AG08395 (cell line): ENCODE measurements around the gene KRI1.
A peak's percentile ranks its signal among the peaks of the same experiment; 100 is the strongest.

Source experiments
- DNase-seq: peaks from one replicate; pipeline ENCODE4 v3.0.0; 2012; ENCODE audit warnings: mixed read lengths, low spot score

The KRI1 gene

DNA sequence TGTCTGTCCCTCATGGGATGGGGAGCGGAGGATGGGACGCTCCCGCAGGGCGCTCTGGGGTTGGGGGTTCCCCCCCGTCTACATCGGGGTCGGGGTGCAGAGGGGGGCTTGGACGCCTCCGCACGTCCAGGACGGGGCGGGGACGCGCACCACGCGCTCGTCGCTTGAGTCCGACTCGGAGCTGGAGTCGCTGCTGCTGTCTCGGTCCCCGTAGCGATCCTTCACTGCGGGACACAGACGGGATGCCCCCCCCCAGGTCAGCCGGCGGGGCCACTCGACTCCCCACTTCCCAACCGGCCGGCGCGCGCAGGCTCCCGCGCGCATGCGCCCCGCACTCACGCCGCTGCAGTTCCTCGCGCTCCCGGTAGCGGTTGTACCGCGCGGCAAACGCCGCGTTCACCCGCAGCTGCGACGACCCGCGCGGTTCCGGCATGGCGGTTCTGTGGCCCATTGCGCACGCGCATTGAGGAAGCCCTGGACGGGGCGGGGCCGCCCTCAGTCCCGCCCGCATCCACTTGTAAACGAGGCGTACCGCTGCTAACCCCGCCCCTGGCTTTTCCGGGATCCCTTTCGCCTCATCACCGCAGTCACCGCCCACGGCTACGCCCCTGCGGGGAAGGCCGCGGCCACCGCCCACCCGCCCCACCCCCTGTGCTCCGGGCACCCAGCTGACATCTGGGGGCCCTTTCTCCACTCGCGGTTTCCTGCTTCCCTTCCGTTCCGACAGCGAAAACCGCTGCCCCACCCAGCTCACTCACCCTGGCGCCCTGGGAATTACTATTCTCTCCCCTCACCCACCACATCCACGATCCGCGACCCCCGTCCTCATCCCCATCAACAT is at the start of gene KRI1:
Gene KRI1, minus strand, starts transcription at position 444 of the 841 bp plus-strand sequence. Its CDS starts 11 bp downstream, at position 433.
- DNase-seq = peak; percentile 100

DNA sequence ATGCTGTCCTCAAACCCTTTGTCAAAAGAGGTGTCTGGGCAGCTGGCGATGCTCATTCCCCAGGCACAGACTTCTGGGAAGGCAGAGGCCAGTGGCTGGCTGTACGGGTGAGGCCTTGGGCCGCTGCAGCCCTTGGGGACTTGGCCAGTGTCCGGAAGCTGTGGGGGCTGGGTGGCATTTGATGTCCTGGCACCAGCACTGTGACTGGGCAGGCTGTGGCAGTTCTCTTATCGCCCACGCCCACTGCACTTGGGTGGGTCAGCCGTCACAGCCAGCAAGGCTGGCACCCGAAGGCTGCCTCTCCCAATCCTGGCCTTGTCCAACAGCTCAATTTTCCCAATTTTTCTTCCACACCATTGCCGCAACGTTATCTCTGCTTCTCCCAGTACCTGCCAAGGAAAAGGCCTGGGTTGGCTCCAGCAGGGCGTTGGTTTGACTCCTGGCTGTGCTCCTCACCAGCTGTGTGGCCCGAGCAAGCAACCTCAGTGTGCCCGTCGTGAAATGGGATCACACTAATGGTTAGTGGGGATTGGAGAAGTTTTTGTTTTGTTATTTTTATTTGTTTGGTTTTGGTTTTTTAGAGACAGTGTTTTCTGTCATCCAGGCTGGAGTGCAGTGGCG is 46.8 kb upstream of the KRI1 start:
- DNase-seq = no peak

GRCh38 chr19:10611907-10612306 is 46.1 kb upstream of the KRI1 start:
- peak; percentile 19 for DNase-seq

DNA sequence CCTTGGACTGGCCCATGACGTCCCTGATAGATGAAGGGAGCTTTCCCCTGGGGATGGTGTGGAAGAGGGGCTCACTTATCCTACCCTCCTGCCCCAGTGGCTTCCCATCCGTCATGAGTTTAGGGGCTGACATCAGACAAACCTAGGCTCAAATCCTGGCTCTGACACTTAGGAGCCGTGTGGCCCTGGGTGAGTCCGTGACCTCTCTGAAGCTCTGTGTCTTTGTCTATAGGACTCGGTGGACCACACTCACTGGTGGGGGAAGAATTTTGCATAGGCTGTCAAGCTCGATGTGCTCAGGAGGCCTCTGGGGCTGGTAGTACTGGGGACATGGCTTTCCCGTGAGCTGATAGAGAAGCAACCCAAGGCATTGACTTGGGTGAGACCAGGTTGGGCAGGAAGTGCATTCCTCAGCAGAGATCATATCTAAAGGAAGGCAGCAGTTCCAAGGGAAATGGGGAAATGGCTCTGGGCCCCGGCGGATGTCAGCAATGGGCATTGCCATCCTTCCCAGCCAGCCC is 38.7 kb upstream of the KRI1 start:
- DNase-seq = no peak

- no peak for DNase-seq
Observed at GRCh38 chr19:10603873-10604459, 38.2 kb upstream of the KRI1 start.

- DNase-seq = no peak
Observed at GRCh38 chr19:10603084-10603872, 37.5 kb upstream of the KRI1 start.

DNA sequence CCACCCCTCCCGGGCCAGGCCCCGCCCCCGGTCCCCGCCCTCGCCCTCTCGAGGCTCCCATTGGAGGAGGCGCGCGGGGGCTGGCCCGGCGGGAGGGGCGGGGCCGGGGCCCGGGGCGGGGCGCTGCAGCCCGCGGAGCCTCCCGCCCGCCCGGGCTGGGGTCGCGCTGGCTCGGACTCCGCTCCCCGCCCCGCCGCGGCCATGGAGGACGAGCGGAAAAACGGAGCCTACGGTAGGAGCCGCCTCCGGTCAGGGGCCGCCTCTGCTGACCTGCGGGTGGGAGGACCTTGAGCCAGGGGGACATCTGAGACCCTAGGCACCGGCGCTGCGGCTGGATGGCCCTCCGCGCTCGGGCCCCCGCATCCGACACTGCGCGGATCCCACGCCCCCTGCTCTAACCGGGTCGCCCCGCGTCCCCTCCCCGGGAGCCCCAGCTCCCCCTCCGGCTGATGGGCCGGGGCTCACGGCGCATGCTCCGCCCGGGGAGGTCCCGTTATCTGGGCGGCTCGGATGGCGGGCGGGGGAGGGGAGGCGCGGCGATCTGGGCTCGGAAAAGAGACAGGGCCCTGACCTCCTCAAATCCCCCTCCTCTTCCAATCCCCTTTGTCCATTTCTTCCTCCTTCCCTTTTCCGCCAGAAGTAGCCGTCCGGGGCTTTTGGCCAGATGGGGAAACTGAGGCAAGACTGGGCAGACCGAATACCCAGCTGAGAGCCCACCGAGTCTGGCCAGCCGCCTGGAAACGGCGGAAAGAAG is 36.7 kb upstream of the KRI1 start:
- DNase-seq = peak; percentile 98

DNA sequence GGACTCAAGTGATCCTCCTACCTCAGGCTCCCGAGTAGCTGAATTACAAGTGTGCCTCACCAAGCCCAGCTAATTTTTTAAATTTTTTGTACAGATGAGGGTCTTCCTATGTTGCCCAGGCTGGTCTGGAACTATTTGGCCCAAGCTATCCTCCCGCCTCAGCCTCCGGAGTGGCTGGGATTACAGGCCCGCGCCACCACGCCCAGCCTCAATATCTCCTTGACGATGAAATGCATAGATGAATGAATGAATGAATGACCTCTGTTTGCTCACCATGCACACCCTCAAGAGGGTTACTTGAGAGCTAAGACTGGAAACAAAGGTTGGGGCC is 36.2 kb upstream of the KRI1 start:
- DNase-seq = no peak

DNA sequence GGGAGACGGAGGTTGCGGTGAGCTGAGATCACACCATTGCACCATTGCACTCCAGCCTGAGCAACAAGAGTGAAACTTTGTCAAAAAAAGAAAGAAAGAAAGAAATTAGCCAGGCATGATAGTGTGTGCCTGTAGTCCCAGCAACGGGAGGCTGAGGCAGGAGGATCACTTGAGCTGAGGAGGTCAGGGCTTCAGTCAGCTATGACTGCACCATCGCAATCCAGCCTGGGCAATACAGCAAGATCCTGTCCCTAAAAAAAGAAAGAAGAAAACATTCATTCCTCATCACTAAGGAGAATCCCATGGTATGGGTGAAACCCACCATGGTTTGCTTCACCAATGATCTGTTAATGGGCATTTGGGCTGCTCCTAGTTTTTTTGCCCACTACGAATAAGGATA is 34.3 kb upstream of the KRI1 start:
- no peak for DNase-seq

DNA sequence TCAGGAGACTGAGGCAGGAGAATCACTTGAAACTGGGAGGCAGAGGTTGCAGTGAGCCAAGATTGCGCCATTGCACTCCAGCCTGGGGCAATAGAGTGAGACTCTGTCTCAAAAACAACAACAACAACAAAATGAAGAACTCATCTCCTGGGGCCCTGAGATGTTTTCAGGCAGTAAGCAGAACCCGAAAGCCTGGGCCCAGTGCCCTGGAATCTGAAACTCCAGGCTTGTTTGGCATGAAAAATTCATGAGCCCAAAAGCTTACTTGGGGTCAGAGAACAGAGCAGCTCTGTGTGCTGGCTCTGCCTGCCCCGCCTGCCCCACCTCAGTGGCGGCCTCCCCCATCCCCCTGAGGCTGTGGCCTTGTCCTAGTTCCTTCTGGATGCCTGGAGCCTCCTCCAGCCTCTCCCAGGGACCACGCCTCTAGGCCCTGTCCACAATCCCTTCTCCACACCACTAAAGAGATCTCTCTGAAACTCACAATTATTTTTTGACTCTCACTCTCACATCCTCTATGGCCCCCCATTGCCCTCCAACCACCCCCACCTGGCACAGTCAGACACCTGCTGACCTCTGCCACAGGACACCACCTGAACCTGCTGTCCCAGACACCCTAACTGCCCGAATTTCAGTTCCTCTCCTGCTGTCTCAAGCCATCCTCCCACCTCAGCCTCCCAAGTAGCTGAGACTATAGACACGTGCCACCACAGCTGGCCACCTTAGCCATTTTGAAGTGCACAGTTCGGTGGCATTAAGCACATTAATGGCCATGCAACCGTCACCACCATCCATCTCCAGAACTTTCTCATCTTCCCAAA is 28.2 kb upstream of the KRI1 start:
- DNase-seq = peak; percentile 41

GRCh38 chr19:10593148-10593547 is 27.3 kb upstream of the KRI1 start:
- no peak for DNase-seq

DNA sequence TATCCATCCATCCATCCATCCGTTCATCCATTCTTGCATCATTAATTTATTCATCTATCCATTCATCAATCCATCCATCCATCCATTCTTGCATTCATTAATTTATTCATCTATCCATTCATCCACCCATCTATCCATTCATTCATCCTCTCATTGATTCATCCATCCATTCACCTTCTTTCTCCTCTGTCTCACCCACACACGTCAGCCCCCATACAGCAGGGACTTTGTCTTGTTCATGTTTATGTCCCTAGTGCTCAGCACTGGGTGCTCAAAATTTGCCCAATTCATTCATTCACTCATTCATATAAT is 22.0 kb upstream of the KRI1 start:
- no peak for DNase-seq

DNA sequence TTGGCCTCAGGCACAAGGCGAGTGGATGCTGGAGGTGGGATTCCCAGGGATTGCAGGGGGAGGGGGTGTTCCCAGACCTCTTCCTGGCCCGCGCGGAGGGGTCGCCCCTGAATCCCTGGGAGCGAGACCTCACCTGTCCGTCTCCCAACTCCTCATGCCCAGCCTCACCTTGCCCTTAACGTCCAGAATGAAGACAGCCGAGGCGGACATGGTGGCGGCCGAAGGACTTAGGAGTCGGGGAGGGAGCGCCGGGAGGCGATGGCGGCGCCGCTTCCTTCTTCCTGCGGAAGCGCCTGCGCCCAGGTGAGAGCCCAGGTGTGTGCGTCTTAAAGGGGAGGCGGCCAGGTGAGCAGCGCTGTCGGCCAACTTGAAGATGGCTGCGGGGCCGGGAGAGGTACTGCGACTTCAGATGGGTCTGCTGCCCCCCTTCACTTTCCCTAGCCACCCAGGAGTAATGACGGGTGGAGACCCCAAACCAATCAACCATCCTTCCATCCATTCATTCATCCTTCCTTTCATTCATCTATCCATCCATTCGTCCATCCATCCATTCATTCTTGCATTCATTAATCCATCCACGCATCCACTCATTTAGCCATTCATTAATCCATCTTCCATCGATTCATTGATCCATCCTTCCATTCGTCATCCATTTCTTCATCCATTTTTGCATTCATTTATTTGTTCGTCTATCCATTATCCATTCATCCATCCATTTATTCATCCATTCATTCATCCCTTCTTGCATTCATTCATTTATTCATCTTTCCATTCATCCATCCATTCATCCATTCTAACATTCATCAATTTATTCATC is 21.4 kb upstream of the KRI1 start, which contains the start of gene AP1M2:
Gene AP1M2, minus strand, starts transcription at position 291 of the 817 bp plus-strand sequence. Its CDS starts 81 bp downstream, at position 210.
- no peak for DNase-seq

DNA sequence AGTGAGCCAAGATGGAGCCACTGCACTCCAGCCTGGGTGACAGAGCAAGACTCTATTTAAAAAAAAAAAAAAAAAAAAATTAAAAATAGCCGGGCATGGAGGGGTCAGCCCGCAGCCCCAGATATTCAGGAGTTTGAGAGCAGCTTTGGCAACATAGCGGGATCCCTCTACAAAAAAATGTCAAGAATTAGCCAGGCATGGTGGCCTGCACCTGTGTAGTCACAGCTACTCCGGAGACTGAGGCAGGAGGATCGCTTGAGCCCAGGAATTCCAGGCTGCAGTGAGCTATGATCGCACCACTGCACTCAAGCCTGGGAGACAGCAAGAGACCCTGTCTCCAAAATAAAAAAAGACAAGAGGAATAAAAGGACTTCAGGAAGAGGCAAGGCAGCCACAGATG is 20.6 kb upstream of the KRI1 start:
- DNase-seq = no peak

- DNase-seq = no peak
Observed at GRCh38 chr19:10583036-10583776, 17.4 kb upstream of the KRI1 start.

- no peak for DNase-seq
Observed at GRCh38 chr19:10582091-10582490, 16.3 kb upstream of the KRI1 start.

DNA sequence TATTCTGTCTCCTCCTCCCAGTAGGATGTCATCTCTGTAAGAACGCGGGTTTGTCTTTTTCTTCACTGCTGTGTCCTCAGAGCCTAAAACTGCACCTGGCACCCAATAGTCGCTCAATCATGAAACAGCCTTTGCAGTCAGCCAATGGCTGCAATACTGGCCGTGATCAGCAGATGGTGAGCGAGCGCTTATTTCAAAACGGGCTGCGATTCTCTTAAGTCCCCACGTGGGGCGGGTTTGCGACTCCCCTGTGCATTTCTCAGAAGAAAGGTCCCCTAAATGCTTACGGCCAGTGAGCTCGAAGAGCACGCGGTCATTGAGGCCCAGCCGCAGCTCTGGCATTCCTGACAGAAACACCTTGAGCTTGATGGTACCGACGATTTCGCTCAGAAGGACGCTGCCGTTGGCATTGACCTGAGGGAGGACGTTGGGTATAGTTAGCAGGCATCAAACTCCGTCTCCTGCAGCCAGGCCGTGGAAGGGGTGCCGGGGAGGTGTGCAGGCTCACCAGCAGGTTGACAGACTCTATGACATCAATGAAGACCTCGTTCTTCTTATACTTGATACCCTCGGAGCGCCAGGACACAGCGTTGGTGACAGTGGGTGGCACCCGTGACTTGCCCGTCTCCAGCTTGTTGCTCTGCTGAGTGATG is 15.3 kb upstream of the KRI1 start:
- DNase-seq = peak; percentile 85

GRCh38 chr19:10577951-10578350 is 12.1 kb upstream of the KRI1 start:
- DNase-seq = no peak
